Cardiac atrium fibroblast (primary cell): Measurements from ENCODE around the gene COL23A1. TPM values are rescaled to one million over a fixed set of nuclear protein-coding genes. Genes with fewer than 3 reads are reported as not detected.

Experiments used
- total RNA-seq: library from RNA; depleted of rRNA; stranded (reverse); fragments of >200 nt; gene quantifications from 2 replicates; pipeline ENCODE4 v1.2.3, GENCODE V29; 2015

COL23A1 gene
- total RNA-seq = 1.3 TPM in 1 of 2 replicates, not detected in the other

GRCh38 chr5:178590141-178590923 lies at the start of gene COL23A1:
Gene COL23A1 (minus strand): TSS chr5:178590393.

DNA sequence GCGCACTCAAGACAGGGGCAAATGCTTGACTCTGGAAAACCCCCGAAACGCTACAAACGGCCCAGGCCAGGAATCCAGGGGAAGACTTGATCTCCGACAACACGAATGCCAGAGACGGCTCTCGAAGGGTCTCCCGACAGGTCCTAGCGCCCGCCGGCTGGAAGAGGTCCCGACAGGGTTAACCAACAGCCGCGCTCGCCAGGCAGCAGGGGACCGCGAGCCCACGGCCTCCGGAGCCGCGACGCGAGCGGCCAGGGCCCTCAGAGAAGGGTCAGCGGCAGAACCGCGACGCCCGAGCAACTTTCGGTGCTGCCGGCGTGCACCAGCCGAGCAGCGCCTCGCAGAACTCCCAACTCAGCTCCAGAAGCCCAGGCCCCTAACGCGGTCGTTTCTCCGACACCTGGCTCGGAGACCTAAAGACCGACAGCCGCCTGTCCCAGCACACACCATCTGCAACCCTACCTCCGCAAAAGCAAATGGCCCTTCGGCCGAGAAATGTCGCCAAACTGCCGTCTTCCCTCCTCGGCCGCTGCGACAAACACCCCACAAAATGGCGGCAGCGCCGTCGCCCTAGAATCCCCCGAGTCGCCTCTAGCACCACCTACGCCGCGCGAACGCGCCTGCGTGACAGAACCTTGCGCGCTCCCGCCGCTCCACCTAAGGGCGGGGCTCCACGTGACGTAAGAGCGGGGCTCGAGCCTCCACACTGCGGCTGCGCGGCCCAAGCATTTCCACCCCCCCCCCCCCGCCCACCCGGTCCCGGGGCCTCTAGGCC lies 36.5 kb upstream of the COL23A1 start, which contains the start of gene CLK4:
Gene CLK4, minus strand, starts transcription at position 567 of the 775 bp plus-strand sequence. CDS start 3,634 bp downstream, outside the sequence.

DNA sequence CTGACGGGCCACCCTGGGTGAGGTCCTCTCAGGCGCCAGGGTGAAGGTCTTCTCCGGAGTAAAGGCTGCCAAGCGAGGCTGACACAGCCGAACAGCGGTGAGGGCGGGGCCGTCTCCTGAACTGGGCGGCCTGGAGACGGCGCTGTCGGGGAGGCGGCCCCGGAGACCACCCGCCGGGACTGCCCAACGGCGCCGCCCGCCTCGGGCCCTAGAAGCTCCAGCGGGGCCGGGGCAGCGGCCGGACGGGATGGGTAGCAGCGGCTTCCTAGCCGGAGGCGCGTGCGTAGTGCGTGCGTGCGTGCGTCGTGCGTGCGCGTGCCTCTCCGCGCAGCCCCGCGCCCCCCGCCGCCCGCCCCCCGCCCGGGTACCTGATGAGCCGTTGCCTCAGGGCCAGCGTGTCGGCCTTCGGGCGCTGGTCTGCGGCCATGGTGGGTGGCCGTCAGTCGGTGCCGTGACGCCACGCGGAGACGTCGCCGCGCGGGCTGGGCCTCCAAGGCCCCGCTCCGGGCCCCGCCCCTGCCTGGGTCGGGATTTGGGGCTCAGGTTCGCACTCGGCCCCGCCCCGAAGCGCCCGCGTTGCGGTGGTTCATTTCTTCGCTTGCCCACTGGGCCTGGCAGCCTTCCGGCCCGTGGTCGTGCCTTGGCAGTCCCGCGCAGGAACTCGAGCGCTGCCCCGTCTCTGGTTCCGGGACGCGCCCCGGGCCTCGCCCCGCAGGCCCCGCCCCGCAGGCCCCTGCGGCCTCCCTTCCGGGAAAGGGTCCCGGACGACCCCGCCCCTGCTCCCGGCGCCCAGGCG lies 357.9 kb downstream of the COL23A1 start, which contains the start of gene PHYKPL:
Gene PHYKPL, minus strand, starts transcription at position 679 of the 796 bp plus-strand sequence. Its CDS starts 252 bp downstream, at position 427.

GRCh38 chr5:178204182-178204934 lies 385.8 kb downstream of the COL23A1 start, which contains the start of gene HNRNPAB:
Gene HNRNPAB (plus strand): TSS chr5:178204533. CDS start chr5:178204838, 305 bp downstream.

Other genes starting within 250 kb of the COL23A1 start
- 11.8 and 15.3 TPM in 2 replicates for gene CLK4, start 36.7 kb upstream of the COL23A1 start, total RNA-seq
- 8.8 and 12.5 TPM in 2 replicates for gene ZNF354A, start 140.3 kb upstream of the COL23A1 start, total RNA-seq